ENCODE data around the gene SEC24A.
"Not testable (repeated sequence)": the region's sequence is repeated elsewhere in the genome, so short reads cannot be mapped to it uniquely, and the experiment has no call there.

SEC24A gene

DNA sequence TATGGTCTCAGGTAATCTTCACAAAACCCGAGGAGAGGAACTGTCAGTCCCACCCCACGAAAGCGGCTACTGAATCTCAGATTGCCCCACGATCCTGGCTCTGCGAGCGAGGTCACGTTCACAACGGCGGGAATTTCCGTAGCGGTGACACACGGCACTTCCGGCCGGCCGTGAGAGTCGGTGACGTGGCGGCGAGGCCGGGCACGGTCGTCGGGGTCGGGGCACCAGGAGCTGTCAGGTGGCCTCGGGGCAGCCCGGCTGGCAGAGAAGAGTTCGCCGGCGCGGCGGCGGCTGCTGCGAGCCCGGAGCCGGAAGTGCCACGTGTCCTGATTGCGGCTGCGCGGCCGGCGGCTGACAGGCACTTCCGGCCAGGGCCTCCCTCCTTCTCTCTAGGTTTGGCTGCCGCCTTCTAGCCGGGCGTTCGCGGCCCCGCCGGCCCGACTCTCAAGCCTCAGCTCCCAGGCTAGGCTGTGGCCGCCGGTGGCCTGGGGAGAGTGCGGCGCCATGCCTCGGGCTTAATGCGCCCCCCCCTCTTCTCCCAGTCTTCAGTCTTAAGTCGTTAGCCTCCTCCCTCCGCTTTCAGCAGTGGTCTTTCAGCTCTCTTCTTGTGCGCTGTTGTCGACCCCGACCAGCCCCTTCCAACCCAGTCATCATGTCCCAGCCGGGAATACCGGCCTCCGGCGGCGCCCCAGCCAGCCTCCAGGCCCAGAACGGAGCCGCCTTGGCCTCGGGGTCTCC, at the start of gene SEC24A:
Gene SEC24A, plus strand, starts transcription at position 361 of the 738 bp plus-strand sequence. Its CDS starts 292 bp downstream, at position 653.
- Histone ChIP-seq H3K4me3 (ENCODE audit: low read length) (peak within 1 kb of the TSS; percentile 99), H3K4me1 (ENCODE audit: control insufficient read depth, insufficient read depth, low read length) (peaks cover 7% of the 10 kb centered on the region), H3K9ac (ENCODE audit: low read length) (peak within 1 kb of the TSS; percentile 99), H3K36me3 (ENCODE audit: control insufficient read depth, insufficient read depth, low read length) (no peaks in the 10 kb centered on the region), H3K27ac (ENCODE audit: low read depth, low read length) (peak within 1 kb of the TSS; percentile 94), H3K27me3 (ENCODE audit: control insufficient read depth, insufficient read depth, low read length) (no peaks in the 10 kb centered on the region)

- not testable (repeated sequence) for H3K4me1 ChIP-seq (ENCODE audit: control insufficient read depth, insufficient read depth, low read length); H3K9ac ChIP-seq (ENCODE audit: low read length); H3K27ac ChIP-seq (ENCODE audit: low read depth, low read length); H3K36me3 ChIP-seq (ENCODE audit: control insufficient read depth, insufficient read depth, low read length); H3K4me3 ChIP-seq (ENCODE audit: low read length); H3K27me3 ChIP-seq (ENCODE audit: control insufficient read depth, insufficient read depth, low read length)
Measured at GRCh38 chr5:134599820-134600219, 48.8 kb upstream of the SEC24A start.

DNA sequence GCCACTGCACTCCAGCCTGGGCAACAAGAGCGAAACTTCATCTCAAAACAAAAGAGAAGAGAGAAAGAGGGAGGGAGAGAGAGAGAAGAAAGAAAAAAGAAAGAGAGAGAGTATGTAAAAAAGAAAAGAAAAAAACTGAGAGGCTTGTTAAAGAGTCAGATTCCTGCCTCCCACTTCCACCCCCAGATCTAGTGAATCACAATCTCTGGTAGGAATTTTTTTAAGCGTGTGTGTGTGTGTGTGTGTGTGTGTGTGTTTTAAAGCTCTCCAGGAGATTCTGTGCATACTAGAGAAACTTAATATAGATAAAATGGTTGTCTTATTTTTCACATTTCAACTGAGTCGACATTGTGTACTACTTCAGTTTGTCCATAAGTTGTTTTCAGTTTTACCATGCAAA, 48.0 kb upstream of the SEC24A start:
- Histone ChIP-seq H3K36me3 (ENCODE audit: control insufficient read depth, insufficient read depth, low read length) (no peaks in the 10 kb centered on the region), H3K4me1 (ENCODE audit: control insufficient read depth, insufficient read depth, low read length) (no peaks in the 10 kb centered on the region), H3K27me3 (ENCODE audit: control insufficient read depth, insufficient read depth, low read length) (no peaks in the 10 kb centered on the region), H3K4me3 (ENCODE audit: low read length) (no peak overlapping the region), H3K27ac (ENCODE audit: low read depth, low read length) (no peak overlapping the region), H3K9ac (ENCODE audit: low read length) (no peak overlapping the region)

- Histone ChIP-seq H3K9ac (ENCODE audit: low read length) (no peak overlapping the region), H3K4me3 (ENCODE audit: low read length) (no peak overlapping the region), H3K36me3 (ENCODE audit: control insufficient read depth, insufficient read depth, low read length) (peaks cover 5% of the 10 kb centered on the region), H3K27ac (ENCODE audit: low read depth, low read length) (no peak overlapping the region), H3K4me1 (ENCODE audit: control insufficient read depth, insufficient read depth, low read length) (no peaks in the 10 kb centered on the region), H3K27me3 (ENCODE audit: control insufficient read depth, insufficient read depth, low read length) (no peaks in the 10 kb centered on the region)
Measured at GRCh38 chr5:134603059-134603458, 45.5 kb upstream of the SEC24A start.

DNA sequence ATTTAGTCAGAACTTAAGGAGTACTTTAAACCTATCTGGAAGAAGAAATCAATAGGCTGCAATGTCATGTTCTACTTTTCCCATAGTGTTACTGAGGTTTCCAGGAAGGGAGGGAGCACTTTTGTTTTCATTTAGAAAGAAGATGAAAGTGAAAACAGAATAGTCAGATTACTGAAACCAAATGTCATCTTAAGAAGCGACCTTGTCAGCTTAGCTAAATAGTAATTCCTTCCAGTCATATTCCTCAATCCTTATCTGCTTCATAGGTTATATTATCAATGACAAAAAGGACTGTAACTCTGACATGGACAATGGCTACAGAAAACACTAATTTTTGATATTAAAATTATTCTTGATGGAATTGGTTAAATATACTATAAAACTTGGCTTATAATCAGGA, 43.7 kb upstream of the SEC24A start:
- Histone ChIP-seq H3K9ac (ENCODE audit: low read length) (no peak overlapping the region), H3K36me3 (ENCODE audit: control insufficient read depth, insufficient read depth, low read length) (peaks cover 15% of the 10 kb centered on the region), H3K4me3 (ENCODE audit: low read length) (no peak overlapping the region), H3K27ac (ENCODE audit: low read depth, low read length) (no peak overlapping the region), H3K27me3 (ENCODE audit: control insufficient read depth, insufficient read depth, low read length) (no peaks in the 10 kb centered on the region), H3K4me1 (ENCODE audit: control insufficient read depth, insufficient read depth, low read length) (no peaks in the 10 kb centered on the region)

GRCh38 chr5:134606726-134607125, 41.9 kb upstream of the SEC24A start:
- Histone ChIP-seq H3K36me3 (ENCODE audit: control insufficient read depth, insufficient read depth, low read length) (peaks cover 21% of the 10 kb centered on the region), H3K4me3 (ENCODE audit: low read length) (no peak overlapping the region), H3K27me3 (ENCODE audit: control insufficient read depth, insufficient read depth, low read length) (no peaks in the 10 kb centered on the region), H3K4me1 (ENCODE audit: control insufficient read depth, insufficient read depth, low read length) (no peaks in the 10 kb centered on the region), H3K9ac (ENCODE audit: low read length) (no peak overlapping the region), H3K27ac (ENCODE audit: low read depth, low read length) (no peak overlapping the region)

DNA sequence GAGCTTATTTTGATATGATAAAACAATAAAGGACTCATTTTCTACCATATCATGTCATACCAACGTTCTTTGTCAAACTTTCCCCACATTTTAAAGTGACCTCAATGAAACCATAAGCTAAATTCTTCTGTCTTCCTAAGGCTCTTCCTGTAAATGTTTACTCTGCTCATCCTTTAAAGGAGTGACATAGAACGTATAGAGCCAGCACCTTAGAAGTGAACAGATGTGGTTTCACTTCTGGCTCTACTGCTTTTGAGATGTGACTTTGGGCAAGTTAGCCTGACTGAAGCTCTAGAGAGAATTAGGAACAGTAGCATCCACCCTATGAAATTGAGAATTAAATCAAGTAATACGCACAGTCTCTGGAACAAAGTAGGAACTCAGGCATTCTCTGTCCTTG, 40.0 kb upstream of the SEC24A start:
- H3K27ac ChIP-seq (ENCODE audit: low read depth, low read length) = no peak overlapping the region

DNA sequence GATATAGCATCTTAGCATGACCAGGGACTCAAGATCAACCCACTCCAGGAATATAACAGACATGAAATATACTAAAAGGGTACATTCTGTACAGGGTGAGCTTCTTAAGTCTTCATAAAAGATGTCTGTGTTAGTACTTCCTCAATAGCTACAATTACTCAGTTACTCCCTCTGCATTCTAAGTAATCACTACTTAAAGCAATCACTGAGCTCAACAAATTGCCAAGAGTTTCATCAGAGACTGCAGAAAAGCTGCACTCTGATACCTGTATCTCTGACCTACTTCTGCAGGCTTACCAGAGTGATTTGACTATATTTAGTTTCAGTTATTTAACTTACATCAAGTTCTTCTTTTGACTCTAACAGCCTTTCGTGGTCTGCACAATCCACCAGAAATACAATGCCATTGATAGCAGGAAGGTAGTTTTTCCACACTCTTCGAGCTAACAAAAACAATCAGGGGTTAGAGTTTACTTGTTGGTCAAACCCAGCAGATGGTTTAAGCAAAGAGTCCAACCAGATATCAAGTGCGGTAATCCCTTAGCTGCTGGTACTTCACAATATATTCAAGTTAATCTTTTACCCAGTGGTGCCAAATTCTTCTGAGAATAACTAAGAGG, 39.2 kb upstream of the SEC24A start:
- H3K27ac ChIP-seq (ENCODE audit: low read depth, low read length) = no peak overlapping the region
- no peaks in the 10 kb centered on the region for H3K4me1 ChIP-seq (ENCODE audit: control insufficient read depth, insufficient read depth, low read length)
- peaks cover 21% of the 10 kb centered on the region for H3K36me3 ChIP-seq (ENCODE audit: control insufficient read depth, insufficient read depth, low read length)

More for the DNA sequence above, 40.0 kb upstream of the SEC24A start:
- Histone ChIP-seq H3K4me3 (ENCODE audit: low read length) (no peak overlapping the region), H3K36me3 (ENCODE audit: control insufficient read depth, insufficient read depth, low read length) (peaks cover 21% of the 10 kb centered on the region), H3K9ac (ENCODE audit: low read length) (no peak overlapping the region), H3K27me3 (ENCODE audit: control insufficient read depth, insufficient read depth, low read length) (no peaks in the 10 kb centered on the region), H3K4me1 (ENCODE audit: control insufficient read depth, insufficient read depth, low read length) (no peaks in the 10 kb centered on the region)

DNA sequence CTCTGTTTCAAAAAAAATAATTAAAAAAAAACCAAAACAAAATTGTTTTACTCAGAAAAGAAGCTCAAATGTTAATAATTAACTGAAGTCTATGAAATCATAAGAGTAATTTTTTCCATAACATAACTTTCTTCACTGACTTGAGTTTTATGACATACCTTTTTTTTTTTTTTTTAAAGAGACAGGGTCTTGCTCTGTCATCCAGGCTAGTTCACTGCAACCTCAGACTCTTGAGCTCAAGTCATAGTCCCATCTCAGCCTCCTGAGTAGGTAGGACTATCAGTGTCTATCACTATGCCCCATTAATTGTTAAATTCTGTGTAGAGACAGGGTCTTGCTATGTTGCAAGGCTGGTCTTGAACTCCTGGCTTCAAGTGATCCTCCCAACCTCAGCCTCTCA, 37.9 kb upstream of the SEC24A start:
- Histone ChIP-seq H3K27ac (ENCODE audit: low read depth, low read length) (no peak overlapping the region), H3K36me3 (ENCODE audit: control insufficient read depth, insufficient read depth, low read length) (peaks cover 25% of the 10 kb centered on the region), H3K4me3 (ENCODE audit: low read length) (no peak overlapping the region), H3K9ac (ENCODE audit: low read length) (no peak overlapping the region), H3K27me3 (ENCODE audit: control insufficient read depth, insufficient read depth, low read length) (no peaks in the 10 kb centered on the region), H3K4me1 (ENCODE audit: control insufficient read depth, insufficient read depth, low read length) (no peaks in the 10 kb centered on the region)

More for the DNA sequence above, 39.2 kb upstream of the SEC24A start:
- H3K27me3 ChIP-seq (ENCODE audit: control insufficient read depth, insufficient read depth, low read length) = no peaks in the 10 kb centered on the region
- H3K4me3 ChIP-seq (ENCODE audit: low read length) = no peak overlapping the region
- no peak overlapping the region for H3K9ac ChIP-seq (ENCODE audit: low read length)

GRCh38 chr5:134611515-134611914, 37.1 kb upstream of the SEC24A start:
- H3K4me3 ChIP-seq (ENCODE audit: low read length) = no peak overlapping the region
- H3K27ac ChIP-seq (ENCODE audit: low read depth, low read length) = no peak overlapping the region
- H3K4me1 ChIP-seq (ENCODE audit: control insufficient read depth, insufficient read depth, low read length) = no peaks in the 10 kb centered on the region
- no peak overlapping the region for H3K9ac ChIP-seq (ENCODE audit: low read length)
- H3K27me3 ChIP-seq (ENCODE audit: control insufficient read depth, insufficient read depth, low read length) = no peaks in the 10 kb centered on the region
- peaks cover 22% of the 10 kb centered on the region for H3K36me3 ChIP-seq (ENCODE audit: control insufficient read depth, insufficient read depth, low read length)

- Histone ChIP-seq H3K27me3 (ENCODE audit: control insufficient read depth, insufficient read depth, low read length) (no peaks in the 10 kb centered on the region), H3K27ac (ENCODE audit: low read depth, low read length) (no peak overlapping the region), H3K4me1 (ENCODE audit: control insufficient read depth, insufficient read depth, low read length) (no peaks in the 10 kb centered on the region), H3K4me3 (ENCODE audit: low read length) (no peak overlapping the region), H3K36me3 (ENCODE audit: control insufficient read depth, insufficient read depth, low read length) (peaks cover 10% of the 10 kb centered on the region), H3K9ac (ENCODE audit: low read length) (no peak overlapping the region)
Measured at GRCh38 chr5:134614450-134615085, 34.0 kb upstream of the SEC24A start.

GRCh38 chr5:134620634-134621033, 28.0 kb upstream of the SEC24A start:
- Histone ChIP-seq H3K27ac (ENCODE audit: low read depth, low read length) (no peak overlapping the region), H3K36me3 (ENCODE audit: control insufficient read depth, insufficient read depth, low read length) (peaks cover 9% of the 10 kb centered on the region), H3K4me3 (ENCODE audit: low read length) (no peak overlapping the region), H3K27me3 (ENCODE audit: control insufficient read depth, insufficient read depth, low read length) (no peaks in the 10 kb centered on the region), H3K4me1 (ENCODE audit: control insufficient read depth, insufficient read depth, low read length) (no peaks in the 10 kb centered on the region), H3K9ac (ENCODE audit: low read length) (no peak overlapping the region)
